ENCODE measurements around the gene INO80E.

- TF ChIP-seq, protein P1, sequence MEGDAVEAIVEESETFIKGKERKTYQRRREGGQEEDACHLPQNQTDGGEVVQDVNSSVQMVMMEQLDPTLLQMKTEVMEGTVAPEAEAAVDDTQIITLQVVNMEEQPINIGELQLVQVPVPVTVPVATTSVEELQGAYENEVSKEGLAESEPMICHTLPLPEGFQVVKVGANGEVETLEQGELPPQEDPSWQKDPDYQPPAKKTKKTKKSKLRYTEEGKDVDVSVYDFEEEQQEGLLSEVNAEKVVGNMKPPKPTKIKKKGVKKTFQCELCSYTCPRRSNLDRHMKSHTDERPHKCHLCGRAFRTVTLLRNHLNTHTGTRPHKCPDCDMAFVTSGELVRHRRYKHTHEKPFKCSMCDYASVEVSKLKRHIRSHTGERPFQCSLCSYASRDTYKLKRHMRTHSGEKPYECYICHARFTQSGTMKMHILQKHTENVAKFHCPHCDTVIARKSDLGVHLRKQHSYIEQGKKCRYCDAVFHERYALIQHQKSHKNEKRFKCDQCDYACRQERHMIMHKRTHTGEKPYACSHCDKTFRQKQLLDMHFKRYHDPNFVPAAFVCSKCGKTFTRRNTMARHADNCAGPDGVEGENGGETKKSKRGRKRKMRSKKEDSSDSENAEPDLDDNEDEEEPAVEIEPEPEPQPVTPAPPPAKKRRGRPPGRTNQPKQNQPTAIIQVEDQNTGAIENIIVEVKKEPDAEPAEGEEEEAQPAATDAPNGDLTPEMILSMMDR (IDR thresholded peaks at IDR 0.05; ENCODE audit: insufficient read depth, low read length) = no peak
- TF ChIP-seq POLR2AphosphoS5 (IDR thresholded peaks at IDR 0.05; ENCODE audit: low read depth) (no peak), GABPA (IDR thresholded peaks at IDR 0.05; ENCODE audit: low read depth) (no peak), SPI1 (IDR thresholded peaks at IDR 0.05; ENCODE audit: borderline replicate concordance, low read depth) (no peak), REST (IDR thresholded peaks at IDR 0.05; ENCODE audit: insufficient replicate concordance, low read depth) (no peak)
These were observed 23.1 kb upstream of the INO80E start for GRCh38 chr16:29972992-29973383.
